PC-3 (cell line): ENCODE data around the gene DUSP6. TPM values are rescaled to one million over a fixed set of nuclear protein-coding genes. Genes with fewer than 3 reads are reported as not detected.

ENCODE experiments used
- ATAC-seq: fragments of 200-7000 bp; cut with Tn5 transposase; 2 replicates; pipeline ENCODE4 v1.9.1; 2020; ENCODE audit warnings: mild to moderate bottlenecking, moderate library complexity
- BruUV-seq: library from RNA; stranded (reverse); fragments of 400-500 nt; replicated peaks from 2 replicates; lab custom pipeline; 2021; lab: Mats Ljungman, UMichigan
- CTCF ChIA-PET: fragments of 300-600 bp; sonication (Branson Sonifier 250); formaldehyde crosslinking; loops from one replicate; lab custom pipeline; 2022; ENCODE audit warnings: antibody characterized with exemption; lab: Charles Lee
- POLR2A ChIA-PET: fragments of 300-600 bp; sonication (Branson Sonifier 250); formaldehyde crosslinking; loops from one replicate; lab custom pipeline; 2022; ENCODE audit warnings: antibody characterized with exemption; ENCODE audit not compliant: unreplicated experiment; lab: Charles Lee
- DNase-seq: peaks from one replicate; pipeline ENCODE4 v3.0.0-alpha.2; 2015
- H2AFZ ChIP-seq: fragments of 300-600 bp; sonication (generic); 2 replicates; pipeline ENCODE4 v1.6.0; 2016; ENCODE audit warnings: antibody characterized with exemption, low read length
- H3F3A ChIP-seq: fragments of 300-600 bp; sonication (generic); one replicate; pipeline ENCODE4 v1.6.0; 2017; ENCODE audit warnings: antibody characterized with exemption, low read length, control low read depth, mild to moderate bottlenecking; ENCODE audit not compliant: unreplicated experiment
- H3K27ac ChIP-seq: fragments of 300-600 bp; sonication (generic); 2 replicates; pipeline ENCODE4 v1.5.1; 2016; ENCODE audit warnings: mild to moderate bottlenecking, low read length
- H3K27me3 ChIP-seq: fragments of 300-600 bp; sonication (generic); 2 replicates; pipeline ENCODE4 v1.6.1; 2016; ENCODE audit warnings: low read length, mixed read lengths
- H3K36me3 ChIP-seq: fragments of 300-600 bp; sonication (generic); 2 replicates; pipeline ENCODE4 v1.6.1; 2016; ENCODE audit warnings: low read depth, mixed run types, low read length, mixed read lengths
- H3K4me1 ChIP-seq: fragments of 300-600 bp; sonication (generic); 2 replicates; pipeline ENCODE4 v1.5.1; 2016; ENCODE audit warnings: low read length; ENCODE audit not compliant: insufficient read depth
- H3K4me2 ChIP-seq: fragments of 300-600 bp; sonication (generic); 2 replicates; pipeline ENCODE4 v1.6.0; 2016; ENCODE audit warnings: low read length
- H3K4me3 ChIP-seq: fragments of 300-600 bp; sonication (generic); 2 replicates; pipeline ENCODE4 v1.5.1; 2016; ENCODE audit warnings: mild to moderate bottlenecking, low read length, mixed read lengths
- H3K79me2 ChIP-seq: fragments of 300-600 bp; sonication (generic); 2 replicates; pipeline ENCODE4 v1.6.1; 2017; ENCODE audit warnings: low read length, mixed read lengths
- H3K9ac ChIP-seq: fragments of 300-600 bp; sonication (generic); 2 replicates; pipeline ENCODE4 v1.6.0; 2016; ENCODE audit warnings: mild to moderate bottlenecking, low read length
- H3K9me2 ChIP-seq: fragments of 300-600 bp; sonication (generic); replicated peaks from 2 replicates; pipeline ENCODE4 v1.6.1; 2016; ENCODE audit warnings: mixed run types, low read length, mixed read lengths
- H3K9me3 ChIP-seq: fragments of 300-600 bp; sonication (generic); 2 replicates; pipeline ENCODE4 v1.6.1; 2016; ENCODE audit warnings: low read length, mixed read lengths
- H4K20me1 ChIP-seq: fragments of 300-600 bp; sonication (generic); 2 replicates; pipeline ENCODE4 v1.6.1; 2016; ENCODE audit warnings: low read length, mixed read lengths
- EZH2 ChIP-seq: fragments of 300-600 bp; sonication (generic); IDR thresholded peaks from one replicate; pipeline ENCODE4 v1.6.1; 2017; ENCODE audit warnings: antibody characterized with exemption, mild to moderate bottlenecking, low read length; ENCODE audit not compliant: unreplicated experiment
- EZH2phosphoT487 ChIP-seq: fragments of 300-600 bp; sonication (generic); IDR thresholded peaks from 2 replicates; pipeline ENCODE4 v1.6.1; 2018; ENCODE audit warnings: mild to moderate bottlenecking, antibody characterized with exemption, low read length, borderline replicate concordance
- intact Hi-C: fragments of 100-400 bp; cut with micrococcal nuclease; formaldehyde crosslinking; loops from 2 replicates; pipeline ENCODE4 v1.9.0; 2023
- total RNA-seq: library from RNA; depleted of rRNA; stranded (reverse); fragments of >200 nt; gene quantifications from 2 replicates; pipeline ENCODE4 v1.2.3, GENCODE V29; 2014
- TF ChIP-seq, protein P1 (sequence below): fragments of 300-600 bp; sonication (generic); conservative IDR thresholded peaks from 2 replicates; pipeline ENCODE4 v1.5.1; 2017; ENCODE audit warnings: antibody characterized with exemption, low read depth, mild to moderate bottlenecking, low read length

DUSP6 gene
- total RNA-seq, 1 experiment from 2014 or later, result 244 TPM

GRCh38 chr12:89386138-89386537 lies 33.8 kb upstream of the DUSP6 start:
- no peak overlapping the region for H3K4me3 ChIP-seq
- no peaks in the 10 kb centered on the region for H3K9me3 ChIP-seq
- intact Hi-C loops, result no loop called here
- BruUV-seq, result no TSS peak
- no peak overlapping the region for H2AFZ ChIP-seq
- ChIA-PET CTCF (no interaction called here), POLR2A (no interaction called here)
- no peak for TF ChIP-seq EZH2
- no peak for TF ChIP-seq EZH2phosphoT487
- TF ChIP-seq, protein P1, sequence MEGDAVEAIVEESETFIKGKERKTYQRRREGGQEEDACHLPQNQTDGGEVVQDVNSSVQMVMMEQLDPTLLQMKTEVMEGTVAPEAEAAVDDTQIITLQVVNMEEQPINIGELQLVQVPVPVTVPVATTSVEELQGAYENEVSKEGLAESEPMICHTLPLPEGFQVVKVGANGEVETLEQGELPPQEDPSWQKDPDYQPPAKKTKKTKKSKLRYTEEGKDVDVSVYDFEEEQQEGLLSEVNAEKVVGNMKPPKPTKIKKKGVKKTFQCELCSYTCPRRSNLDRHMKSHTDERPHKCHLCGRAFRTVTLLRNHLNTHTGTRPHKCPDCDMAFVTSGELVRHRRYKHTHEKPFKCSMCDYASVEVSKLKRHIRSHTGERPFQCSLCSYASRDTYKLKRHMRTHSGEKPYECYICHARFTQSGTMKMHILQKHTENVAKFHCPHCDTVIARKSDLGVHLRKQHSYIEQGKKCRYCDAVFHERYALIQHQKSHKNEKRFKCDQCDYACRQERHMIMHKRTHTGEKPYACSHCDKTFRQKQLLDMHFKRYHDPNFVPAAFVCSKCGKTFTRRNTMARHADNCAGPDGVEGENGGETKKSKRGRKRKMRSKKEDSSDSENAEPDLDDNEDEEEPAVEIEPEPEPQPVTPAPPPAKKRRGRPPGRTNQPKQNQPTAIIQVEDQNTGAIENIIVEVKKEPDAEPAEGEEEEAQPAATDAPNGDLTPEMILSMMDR, result no peak
- ATAC-seq (no peak), DNase-seq (no peak)
- H3K79me2 ChIP-seq, result no peaks in the 10 kb centered on the region
- no peaks in the 10 kb centered on the region for H3K36me3 ChIP-seq
- H3K4me2 ChIP-seq, result no peak overlapping the region
- H3F3A ChIP-seq, result peaks cover 2% of the 10 kb centered on the region
- no peak overlapping the region for H3K9ac ChIP-seq
- H3K4me1 ChIP-seq, result peaks cover 45% of the 10 kb centered on the region
- H3K27ac ChIP-seq, result no peak overlapping the region
- no peaks in the 10 kb centered on the region for H3K9me2 ChIP-seq
- no peaks in the 10 kb centered on the region for H4K20me1 ChIP-seq
- no peaks in the 10 kb centered on the region for H3K27me3 ChIP-seq

DNA sequence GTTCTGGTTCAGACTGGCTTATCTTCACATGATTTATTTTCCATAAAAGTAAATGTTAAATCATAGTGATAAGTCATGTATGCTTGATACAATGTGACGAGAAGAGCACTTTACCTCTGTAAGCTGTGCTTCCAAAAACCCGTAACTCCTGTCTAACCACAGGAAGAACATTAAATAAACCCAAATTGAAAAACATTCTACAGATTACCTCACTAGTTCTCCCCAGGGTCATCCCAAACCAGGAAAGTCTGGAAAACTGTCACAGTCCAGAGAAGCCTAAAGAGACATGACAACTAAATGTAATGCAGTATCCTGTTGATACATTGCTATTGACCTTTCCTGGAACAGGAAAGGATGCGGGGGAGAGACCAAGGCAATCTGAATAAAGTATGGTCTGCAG lies 32.5 kb upstream of the DUSP6 start:
- DNase-seq (peak; percentile 15), ATAC-seq (peak; percentile 16)
- TF ChIP-seq, protein P1, result no peak
- TF ChIP-seq EZH2phosphoT487, result no peak
- TF ChIP-seq EZH2, result no peak
- Histone ChIP-seq H3K27me3 (no peaks in the 10 kb centered on the region), H3K9me2 (no peaks in the 10 kb centered on the region), H3K9me3 (no peaks in the 10 kb centered on the region), H3K36me3 (no peaks in the 10 kb centered on the region), H3K4me2 (peak overlapping the region; percentile 47), H3K79me2 (no peaks in the 10 kb centered on the region), H3K9ac (no peak overlapping the region), H3K27ac (peak overlapping the region; percentile 56), H2AFZ (peak overlapping the region; percentile 37), H3K4me3 (peak overlapping the region; percentile 21; the same call in 1 of the 2 replicates), H3F3A (no peaks in the 10 kb centered on the region), H3K4me1 (peaks cover 32% of the 10 kb centered on the region), H4K20me1 (no peaks in the 10 kb centered on the region)
- intact Hi-C loops, result no loop called here
- BruUV-seq, result no TSS peak
- ChIA-PET CTCF (no interaction called here), POLR2A (no interaction called here)

GRCh38 chr12:89384050-89384758 lies 31.9 kb upstream of the DUSP6 start:
- no peaks in the 10 kb centered on the region for H3K27me3 ChIP-seq
- H3K79me2 ChIP-seq, result no peaks in the 10 kb centered on the region
- H3K36me3 ChIP-seq, result no peaks in the 10 kb centered on the region
- no peaks in the 10 kb centered on the region for H4K20me1 ChIP-seq
- POLR2A ChIA-PET, result no interaction called here
- H3K27ac ChIP-seq, result peak overlapping the region; percentile 56
- peak overlapping the region; percentile 47 for H3K4me2 ChIP-seq
- no peaks in the 10 kb centered on the region for H3K9me3 ChIP-seq
- no peaks in the 10 kb centered on the region for H3F3A ChIP-seq
- H3K9me2 ChIP-seq, result no peaks in the 10 kb centered on the region
- CTCF ChIA-PET, result interaction anchor here (0.6 kb wide), 1 partner anchor 12 kb away, joined by 8 read pairs; no protein-coding TSS in a partner anchor
- intact Hi-C loops, result no loop called here
- peak overlapping the region; percentile 21; the same call in 1 of the 2 replicates for H3K4me3 ChIP-seq
- TF ChIP-seq EZH2phosphoT487 (no peak), EZH2 (no peak)
- TF ChIP-seq, protein P1, result no peak
- H2AFZ ChIP-seq, result peak overlapping the region; percentile 37
- no TSS peak for BruUV-seq
- ATAC-seq, result peak; percentile 91
- H3K4me1 ChIP-seq, result peaks cover 30% of the 10 kb centered on the region
- peak; percentile 75 for DNase-seq
- H3K9ac ChIP-seq, result no peak overlapping the region
